ENCODE measurements around the gene EEFSEC. TPM values are rescaled to one million over a fixed set of nuclear protein-coding genes. Genes with fewer than 3 reads are reported as not detected.

EEFSEC gene
- total and polyA plus RNA-seq, 2 of the 8 experiments (the other 6 are each of a cell fraction or from before 2014, with no cell fraction given) = 13.1 to 19.8 TPM

DNA sequence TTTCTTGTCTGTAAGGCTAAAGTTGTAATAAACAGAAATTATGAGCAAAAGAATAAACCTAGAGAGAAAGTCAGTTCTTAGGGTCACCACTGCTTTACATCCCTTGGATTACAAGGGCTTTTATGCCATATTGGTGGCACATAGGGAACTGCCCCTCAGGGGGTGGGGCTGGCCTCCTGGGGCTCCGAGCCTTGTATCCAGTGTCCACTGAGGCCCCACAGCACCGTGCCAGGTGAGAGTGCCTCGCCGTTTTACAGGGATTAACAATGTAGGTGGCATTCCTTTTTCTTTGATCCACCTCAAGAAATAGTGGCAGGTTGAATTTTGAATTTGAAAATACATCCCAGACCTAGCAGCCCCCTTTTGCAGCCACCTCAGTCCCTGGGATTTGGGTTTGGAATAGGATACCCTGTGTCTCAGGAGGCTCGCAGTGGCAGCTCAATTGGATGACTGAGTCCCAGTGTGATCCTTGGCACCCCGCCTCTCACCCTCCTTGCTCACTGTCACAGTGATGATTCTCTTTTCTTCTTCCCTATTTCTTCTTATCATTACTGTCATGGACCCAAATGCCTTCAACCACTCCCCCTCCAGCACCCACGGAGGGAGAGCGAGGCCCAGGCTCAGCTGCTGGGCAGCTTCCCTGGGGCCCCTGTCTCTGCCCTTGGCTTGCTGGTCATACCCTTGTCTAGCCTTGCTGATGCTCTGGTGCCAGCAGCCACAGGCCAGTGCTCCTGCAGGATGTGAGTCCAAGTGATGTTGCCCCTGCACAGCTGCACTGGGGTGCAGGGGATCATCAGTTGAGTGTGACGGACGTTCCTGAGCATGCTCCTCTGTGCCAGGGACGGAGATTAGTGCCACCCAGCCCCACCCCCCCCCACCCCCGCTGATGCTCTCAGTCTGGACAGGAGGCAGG lies 175.5 kb downstream of the EEFSEC start (continued):
- TF ChIP-seq JUN (IDR thresholded peaks at IDR 0.05; ENCODE audit: low read depth, low read length) (no peak), GABPA (IDR thresholded peaks at IDR 0.05; ENCODE audit: borderline replicate concordance, insufficient read depth, low read length) (no peak), SIRT6 (IDR thresholded peaks at IDR 0.05; ENCODE audit: low read length) (no peak), CREB1 (IDR thresholded peaks at IDR 0.05) (no peak)
- TF ChIP-seq, protein P1, sequence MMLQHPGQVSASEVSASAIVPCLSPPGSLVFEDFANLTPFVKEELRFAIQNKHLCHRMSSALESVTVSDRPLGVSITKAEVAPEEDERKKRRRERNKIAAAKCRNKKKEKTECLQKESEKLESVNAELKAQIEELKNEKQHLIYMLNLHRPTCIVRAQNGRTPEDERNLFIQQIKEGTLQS (IDR thresholded peaks at IDR 0.05; ENCODE audit: insufficient read depth, low read depth, low read length) = no peak
